Upper lobe of right lung (tissue), 1 donor: ENCODE results near the gene MITF. TPM values are rescaled to one million over a fixed set of nuclear protein-coding genes. Genes with fewer than 3 reads are reported as not detected.
"Not testable (repeated sequence)": the region's sequence is repeated elsewhere in the genome, so short reads cannot be mapped to it uniquely, and the experiment has no call there.

ENCODE experiments used
- ATAC-seq: fragments of 200-7000 bp; cut with Tn5 transposase; one replicate; pipeline ENCODE4 v1.9.1; 2020; ENCODE audit warnings: mild to moderate bottlenecking, moderate library complexity
- DNase-seq: peaks from one replicate; pipeline ENCODE4 v3.0.0-alpha.2; 2020
- H3K27ac ChIP-seq: fragments of 200-600 bp; one replicate; pipeline ENCODE4 v1.8.0; 2022
- H3K27me3 ChIP-seq: fragments of 200-600 bp; one replicate; pipeline ENCODE4 v1.8.0; 2022; ENCODE audit warnings: mild to moderate bottlenecking
- H3K36me3 ChIP-seq: fragments of 200-600 bp; one replicate; pipeline ENCODE4 v1.8.0; 2022
- H3K4me1 ChIP-seq: fragments of 200-600 bp; one replicate; pipeline ENCODE4 v1.8.0; 2022
- H3K4me3 ChIP-seq: fragments of 200-600 bp; one replicate; pipeline ENCODE4 v1.8.0; 2022; ENCODE audit warnings: mild to moderate bottlenecking
- H3K9me3 ChIP-seq: fragments of 200-600 bp; one replicate; pipeline ENCODE4 v1.8.0; 2022
- intact Hi-C: fragments of 100-400 bp; cut with DNase I; formaldehyde crosslinking; loops from one replicate; pipeline ENCODE4 v1.11.0; 2022
- total RNA-seq: library from RNA; stranded (reverse); fragmentation: NEBNext Ultra II Directional; extraction: Animal tissue kit (Norgen Biotek cat#: 25700); gene quantifications from one replicate; pipeline ENCODE4 v1.2.1, GENCODE V29; 2021
- TF ChIP-seq, protein P1 (sequence below): fragments of 200-600 bp; IDR thresholded peaks from one replicate; pipeline ENCODE4 v1.8.0; 2022; ENCODE audit warnings: antibody characterized with exemption
- donor health status: DM: no; HTN: yes; CAD: no; lungs with severe emphysema.

The MITF gene
- total RNA-seq, 1 donor from 2014 or later, result 29.5 TPM

- no peak overlapping the region for H3K4me3 ChIP-seq
These were observed 48.3 kb downstream of the MITF start for GRCh38 chr3:69787436-69788168.

DNA sequence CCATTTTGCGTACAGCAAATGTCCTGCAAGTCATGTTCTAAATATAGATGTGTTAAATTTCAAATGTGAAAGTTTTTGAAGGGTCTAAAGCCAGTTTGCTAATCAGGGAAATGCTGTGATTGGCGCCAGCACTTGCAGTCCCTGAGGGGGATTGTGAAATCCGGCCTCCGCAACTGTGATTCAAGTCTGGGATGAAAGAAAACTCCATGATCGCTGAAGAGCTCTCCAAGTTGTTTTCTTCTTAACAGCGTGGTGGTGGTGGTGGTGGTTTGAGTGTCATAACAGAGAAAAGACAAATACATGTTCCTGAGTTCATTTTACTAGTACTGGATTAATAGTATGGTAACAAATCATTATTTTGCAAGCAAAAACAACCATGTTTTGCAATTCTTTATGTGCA is 51.8 kb downstream of the MITF start:
- H3K27me3 ChIP-seq, result no peaks in the 10 kb centered on the region
- intact Hi-C loops, result no loop called here
- H3K4me1 ChIP-seq, result peaks cover 37% of the 10 kb centered on the region
- no peak overlapping the region for H3K4me3 ChIP-seq
- peak overlapping the region; percentile 38 for H3K27ac ChIP-seq
- H3K36me3 ChIP-seq, result no peaks in the 10 kb centered on the region
- DNase-seq (peak; percentile 85), ATAC-seq (peak; percentile 86)
- no peaks in the 10 kb centered on the region for H3K9me3 ChIP-seq
- TF ChIP-seq, protein P1, sequence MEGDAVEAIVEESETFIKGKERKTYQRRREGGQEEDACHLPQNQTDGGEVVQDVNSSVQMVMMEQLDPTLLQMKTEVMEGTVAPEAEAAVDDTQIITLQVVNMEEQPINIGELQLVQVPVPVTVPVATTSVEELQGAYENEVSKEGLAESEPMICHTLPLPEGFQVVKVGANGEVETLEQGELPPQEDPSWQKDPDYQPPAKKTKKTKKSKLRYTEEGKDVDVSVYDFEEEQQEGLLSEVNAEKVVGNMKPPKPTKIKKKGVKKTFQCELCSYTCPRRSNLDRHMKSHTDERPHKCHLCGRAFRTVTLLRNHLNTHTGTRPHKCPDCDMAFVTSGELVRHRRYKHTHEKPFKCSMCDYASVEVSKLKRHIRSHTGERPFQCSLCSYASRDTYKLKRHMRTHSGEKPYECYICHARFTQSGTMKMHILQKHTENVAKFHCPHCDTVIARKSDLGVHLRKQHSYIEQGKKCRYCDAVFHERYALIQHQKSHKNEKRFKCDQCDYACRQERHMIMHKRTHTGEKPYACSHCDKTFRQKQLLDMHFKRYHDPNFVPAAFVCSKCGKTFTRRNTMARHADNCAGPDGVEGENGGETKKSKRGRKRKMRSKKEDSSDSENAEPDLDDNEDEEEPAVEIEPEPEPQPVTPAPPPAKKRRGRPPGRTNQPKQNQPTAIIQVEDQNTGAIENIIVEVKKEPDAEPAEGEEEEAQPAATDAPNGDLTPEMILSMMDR, result no peak

More at GRCh38 chr3:69787436-69788168, 48.3 kb downstream of the MITF start:
- Histone ChIP-seq H3K36me3 (no peaks in the 10 kb centered on the region), H3K4me1 (peaks cover 57% of the 10 kb centered on the region), H3K27me3 (no peaks in the 10 kb centered on the region), H3K9me3 (no peaks in the 10 kb centered on the region), H3K27ac (no peak overlapping the region)
- TF ChIP-seq, protein P1, result no peak
- no peak for ATAC-seq
- intact Hi-C loops, result no loop called here
- DNase-seq, result no peak

GRCh38 chr3:69791919-69792399 is 52.7 kb downstream of the MITF start:
- no peaks in the 10 kb centered on the region for H3K36me3 ChIP-seq
- H3K4me3 ChIP-seq, result no peak overlapping the region
- H3K27me3 ChIP-seq, result no peaks in the 10 kb centered on the region
- TF ChIP-seq, protein P1, result peak; percentile 54
- intact Hi-C loops, result no loop called here
- H3K9me3 ChIP-seq, result no peaks in the 10 kb centered on the region
- no peak overlapping the region for H3K27ac ChIP-seq
- H3K4me1 ChIP-seq, result peaks cover 29% of the 10 kb centered on the region
- DNase-seq (no peak), ATAC-seq (peak; percentile 64)

GRCh38 chr3:69796126-69796525 is 56.9 kb downstream of the MITF start:
- ATAC-seq, intact Hi-C loops, H3K27ac ChIP-seq, H3K27me3 ChIP-seq, H3K4me3 ChIP-seq, H3K9me3 ChIP-seq, H3K36me3 ChIP-seq, DNase-seq: not testable (repeated sequence)
- H3K4me1 ChIP-seq, result peaks cover 13% of the 10 kb centered on the region

DNA sequence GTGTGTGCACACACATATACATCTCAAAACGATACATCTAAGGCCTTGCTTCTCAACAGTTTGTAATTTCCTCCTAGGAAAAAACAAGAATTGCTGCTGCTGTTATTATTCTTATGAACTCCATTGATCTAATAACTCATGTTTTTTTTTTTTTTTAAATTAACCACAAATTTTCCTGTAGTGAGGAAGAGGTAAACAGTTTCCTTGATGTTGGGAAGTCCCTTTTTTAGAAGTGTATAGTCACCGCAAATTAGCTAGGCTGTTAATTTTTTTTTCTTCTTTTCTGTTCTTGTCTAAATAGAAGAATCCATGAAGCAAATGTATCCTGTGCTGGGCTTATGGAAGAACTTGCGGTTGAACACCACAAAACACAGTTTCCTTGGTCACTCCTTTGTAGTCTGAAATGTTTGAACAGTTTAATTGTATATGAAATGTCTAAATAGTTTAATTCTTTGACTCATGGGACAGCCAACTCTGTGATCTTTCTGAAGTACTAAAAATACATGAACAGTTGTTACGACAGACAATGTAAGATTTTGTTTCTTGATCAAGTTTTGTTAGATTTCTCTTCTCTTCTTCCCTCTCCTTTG is 64.5 kb downstream of the MITF start:
- Histone ChIP-seq H3K36me3 (no peaks in the 10 kb centered on the region), H3K4me3 (no peak overlapping the region), H3K27me3 (no peaks in the 10 kb centered on the region), H3K4me1 (no peaks in the 10 kb centered on the region), H3K27ac (no peak overlapping the region), H3K9me3 (no peaks in the 10 kb centered on the region)
- no peak for ATAC-seq
- DNase-seq, result no peak
- TF ChIP-seq, protein P1, result no peak
- intact Hi-C loops, result no loop called here

DNA sequence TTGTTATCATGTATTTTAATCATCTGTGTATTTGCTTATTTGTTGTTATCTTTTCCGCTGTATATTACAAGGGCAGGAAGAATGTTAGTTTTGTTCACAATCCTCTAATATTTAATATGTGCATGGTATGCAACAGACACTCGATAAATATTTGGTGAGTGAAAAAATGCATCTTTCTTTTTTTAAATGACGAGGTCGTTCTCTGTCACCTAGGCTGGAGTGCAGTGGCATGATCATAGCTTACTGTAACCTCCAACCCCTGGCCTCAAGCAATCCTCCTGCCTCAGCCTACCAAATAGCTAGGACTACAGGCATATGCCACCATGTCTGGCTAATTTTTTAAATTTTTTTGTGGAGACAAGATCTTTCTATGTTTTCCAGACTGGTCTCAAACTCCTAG is 66.2 kb downstream of the MITF start:
- DNase-seq (no peak), ATAC-seq (no peak)
- H3K27me3 ChIP-seq, result no peaks in the 10 kb centered on the region
- TF ChIP-seq, protein P1, result no peak
- no peaks in the 10 kb centered on the region for H3K4me1 ChIP-seq
- H3K36me3 ChIP-seq, result no peaks in the 10 kb centered on the region
- H3K4me3 ChIP-seq, result no peak overlapping the region
- intact Hi-C loops, result no loop called here
- no peaks in the 10 kb centered on the region for H3K9me3 ChIP-seq
- H3K27ac ChIP-seq, result no peak overlapping the region
